Kidney epithelial cell (primary cell): ENCODE results near the gene TLE5. TPM values are rescaled to one million over a fixed set of nuclear protein-coding genes. Genes with fewer than 3 reads are reported as not detected.
"Not testable (repeated sequence)": the region's sequence is repeated elsewhere in the genome, so short reads cannot be mapped to it uniquely, and the experiment has no call there.

Experiments
- DNase-seq: peaks from one replicate; pipeline ENCODE4 v3.0.0-alpha.2; 2010; ENCODE audit warnings: low read depth
- H3K27me3 ChIP-seq: 2 replicates; pipeline ENCODE4 v1.6.0; 2011; ENCODE audit warnings: low read length; ENCODE audit not compliant: control insufficient read depth, insufficient read depth
- H3K36me3 ChIP-seq: 2 replicates; pipeline ENCODE4 v1.5.1; 2011; ENCODE audit warnings: low read length; ENCODE audit not compliant: control insufficient read depth, insufficient read depth
- H3K4me3 ChIP-seq: 2 replicates; pipeline ENCODE4 v1.5.1; 2011; ENCODE audit warnings: low read depth, mild to moderate bottlenecking, control low read depth, low read length
- CTCF ChIP-seq: IDR thresholded peaks from 2 replicates; pipeline ENCODE4 v1.5.1; 2011; ENCODE audit warnings: mild to moderate bottlenecking, moderate library complexity, low read length, control low read depth, inconsistent platforms; ENCODE audit not compliant: insufficient read depth, poor library complexity, severe bottlenecking
- total RNA-seq: library from RNA; depleted of rRNA; stranded (reverse); fragments of >200 nt; gene quantifications from 2 replicates; pipeline ENCODE4 v1.2.3, GENCODE V29; 2015

TLE5 gene
- total RNA-seq, 1 donor from 2014 or later = 353 TPM

GRCh38 chr19:3097442-3097871, 35.2 kb upstream of the TLE5 start:
- TF ChIP-seq CTCF = no peak
- DNase-seq = no peak
- no peaks in the 10 kb centered on the region for H3K27me3 ChIP-seq
- H3K36me3 ChIP-seq = no peaks in the 10 kb centered on the region
- no peak overlapping the region for H3K4me3 ChIP-seq

- no peak for TF ChIP-seq CTCF
- no peak for DNase-seq
- Histone ChIP-seq H3K4me3 (no peak overlapping the region), H3K27me3 (no peaks in the 10 kb centered on the region), H3K36me3 (no peaks in the 10 kb centered on the region)
Measured at GRCh38 chr19:3096902-3097326, 34.6 kb upstream of the TLE5 start.

- no peaks in the 10 kb centered on the region for H3K36me3 ChIP-seq
- DNase-seq = no peak
- no peak for TF ChIP-seq CTCF
- H3K27me3 ChIP-seq = no peaks in the 10 kb centered on the region
- peak overlapping the region; percentile 95 for H3K4me3 ChIP-seq
Measured at GRCh38 chr19:3096267-3096901, 34.1 kb upstream of the TLE5 start.

GRCh38 chr19:3095441-3096191, 33.3 kb upstream of the TLE5 start:
- Histone ChIP-seq H3K36me3 (no peaks in the 10 kb centered on the region), H3K27me3 (no peaks in the 10 kb centered on the region), H3K4me3 (peak overlapping the region; percentile 95)
- DNase-seq = no peak
- TF ChIP-seq CTCF = no peak

- H3K4me3 ChIP-seq = peak overlapping the region; percentile 95
- no peaks in the 10 kb centered on the region for H3K36me3 ChIP-seq
- DNase-seq = no peak
- H3K27me3 ChIP-seq = no peaks in the 10 kb centered on the region
- TF ChIP-seq CTCF = no peak
Measured at GRCh38 chr19:3094601-3095440, 32.5 kb upstream of the TLE5 start.

- not testable (repeated sequence) for H3K4me3 ChIP-seq, H3K36me3 ChIP-seq, DNase-seq, H3K27me3 ChIP-seq
Measured at GRCh38 chr19:3089299-3089855, 27.1 kb upstream of the TLE5 start.
